DOHH2 (cell line): ENCODE measurements around the gene C3orf52.

Experiments
- H3F3A ChIP-seq: fragments of 200-600 bp; sonication (generic), shearing (Covaris generic); 2 replicates; pipeline ENCODE4 v1.6.0; 2016; ENCODE audit warnings: antibody characterized with exemption, mild to moderate bottlenecking; ENCODE audit not compliant: control insufficient read depth, insufficient read depth
- H3K27ac ChIP-seq: fragments of 200-600 bp; sonication (generic); 2 replicates; pipeline ENCODE4 v1.5.1; 2014; ENCODE audit warnings: low read depth, mild to moderate bottlenecking, low read length, moderate library complexity
- H3K27me3 ChIP-seq: fragments of 200-600 bp; sonication (generic); 2 replicates; pipeline ENCODE4 v1.6.1; 2014; ENCODE audit warnings: mild to moderate bottlenecking, low read length, mixed read lengths; ENCODE audit not compliant: control insufficient read depth
- H3K36me3 ChIP-seq: fragments of 200-600 bp; sonication (generic); 2 replicates; pipeline ENCODE4 v1.6.1; 2014; ENCODE audit warnings: mild to moderate bottlenecking, low read length, moderate library complexity, mixed read lengths; ENCODE audit not compliant: control insufficient read depth
- H3K4me1 ChIP-seq: fragments of 200-600 bp; sonication (generic); 2 replicates; pipeline ENCODE4 v1.6.1; 2014; ENCODE audit warnings: mild to moderate bottlenecking, low read length, mixed read lengths; ENCODE audit not compliant: control insufficient read depth
- H3K4me2 ChIP-seq: fragments of 200-600 bp; sonication (generic); 2 replicates; pipeline ENCODE4 v1.6.0; 2014; ENCODE audit warnings: mild to moderate bottlenecking, low read length, moderate library complexity
- H3K4me3 ChIP-seq: fragments of 200-600 bp; sonication (generic); 2 replicates; pipeline ENCODE4 v1.5.1; 2014; ENCODE audit warnings: mild to moderate bottlenecking, low read length, mixed read lengths
- H3K79me2 ChIP-seq: fragments of 200-600 bp; sonication (generic); 2 replicates; pipeline ENCODE4 v1.6.1; 2014; ENCODE audit warnings: mild to moderate bottlenecking, low read length, mixed read lengths; ENCODE audit not compliant: control insufficient read depth
- H3K9me2 ChIP-seq: fragments of 200-600 bp; sonication (generic); replicated peaks from 2 replicates; pipeline ENCODE4 v1.6.1; 2014; ENCODE audit warnings: mild to moderate bottlenecking, low read length, mixed read lengths; ENCODE audit not compliant: control insufficient read depth
- H3K9me3 ChIP-seq: fragments of 200-600 bp; sonication (generic); 2 replicates; pipeline ENCODE4 v1.6.1; 2014; ENCODE audit warnings: antibody characterized with exemption, low read length, mixed read lengths; ENCODE audit not compliant: control insufficient read depth, insufficient read depth
- H4K20me1 ChIP-seq: fragments of 200-600 bp; sonication (generic); 2 replicates; pipeline ENCODE4 v1.6.0; 2014; ENCODE audit warnings: low read depth, mild to moderate bottlenecking, antibody characterized with exemption, low read length, moderate library complexity; ENCODE audit not compliant: control insufficient read depth, insufficient read depth
- EZH2phosphoT487 ChIP-seq: fragments of 200-600 bp; sonication (generic); IDR thresholded peaks from 2 replicates; pipeline ENCODE4 v1.6.1; 2017; ENCODE audit warnings: borderline replicate concordance, mild to moderate bottlenecking, antibody characterized with exemption, low read length, moderate library complexity, mixed read lengths
- TF ChIP-seq, protein P1 (sequence below): fragments of 200-600 bp; sonication (generic); IDR thresholded peaks from one replicate; pipeline ENCODE4 v1.5.1; 2014; ENCODE audit warnings: antibody characterized with exemption, mild to moderate bottlenecking, low read depth, low read length; ENCODE audit not compliant: poor library complexity, severe bottlenecking

The C3orf52 gene

DNA sequence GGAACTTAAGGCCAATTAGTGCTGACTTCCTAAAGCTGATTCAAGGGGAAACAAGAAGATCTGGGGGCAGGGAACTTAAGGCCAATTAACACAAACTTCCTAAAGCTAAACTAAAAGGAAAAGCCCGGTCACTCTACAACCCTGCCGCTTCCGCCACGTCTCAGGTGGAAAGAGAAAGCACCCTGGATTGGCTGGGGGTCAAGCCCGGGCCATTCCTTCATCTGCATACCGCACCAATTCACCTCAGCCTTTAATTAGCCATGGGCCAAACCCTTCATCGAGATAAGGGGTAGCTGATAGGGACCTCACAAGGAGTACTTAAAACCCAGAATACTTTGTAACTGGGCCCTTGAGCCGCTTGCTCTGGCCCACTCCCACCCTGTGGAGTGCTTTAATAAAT, 37.3 kb upstream of the C3orf52 start:
- TF ChIP-seq, protein P1, sequence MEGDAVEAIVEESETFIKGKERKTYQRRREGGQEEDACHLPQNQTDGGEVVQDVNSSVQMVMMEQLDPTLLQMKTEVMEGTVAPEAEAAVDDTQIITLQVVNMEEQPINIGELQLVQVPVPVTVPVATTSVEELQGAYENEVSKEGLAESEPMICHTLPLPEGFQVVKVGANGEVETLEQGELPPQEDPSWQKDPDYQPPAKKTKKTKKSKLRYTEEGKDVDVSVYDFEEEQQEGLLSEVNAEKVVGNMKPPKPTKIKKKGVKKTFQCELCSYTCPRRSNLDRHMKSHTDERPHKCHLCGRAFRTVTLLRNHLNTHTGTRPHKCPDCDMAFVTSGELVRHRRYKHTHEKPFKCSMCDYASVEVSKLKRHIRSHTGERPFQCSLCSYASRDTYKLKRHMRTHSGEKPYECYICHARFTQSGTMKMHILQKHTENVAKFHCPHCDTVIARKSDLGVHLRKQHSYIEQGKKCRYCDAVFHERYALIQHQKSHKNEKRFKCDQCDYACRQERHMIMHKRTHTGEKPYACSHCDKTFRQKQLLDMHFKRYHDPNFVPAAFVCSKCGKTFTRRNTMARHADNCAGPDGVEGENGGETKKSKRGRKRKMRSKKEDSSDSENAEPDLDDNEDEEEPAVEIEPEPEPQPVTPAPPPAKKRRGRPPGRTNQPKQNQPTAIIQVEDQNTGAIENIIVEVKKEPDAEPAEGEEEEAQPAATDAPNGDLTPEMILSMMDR = no peak
- no peak for TF ChIP-seq EZH2phosphoT487
- no peaks in the 10 kb centered on the region for H3K79me2 ChIP-seq
- no peaks in the 10 kb centered on the region for H3K36me3 ChIP-seq
- H3F3A ChIP-seq = no peaks in the 10 kb centered on the region
- H3K27me3 ChIP-seq = no peaks in the 10 kb centered on the region
- no peak overlapping the region for H3K4me2 ChIP-seq
- no peak overlapping the region for H3K27ac ChIP-seq
- no peaks in the 10 kb centered on the region for H4K20me1 ChIP-seq
- H3K9me3 ChIP-seq = no peaks in the 10 kb centered on the region
- no peaks in the 10 kb centered on the region for H3K9me2 ChIP-seq
- no peak overlapping the region for H3K4me3 ChIP-seq
- peaks cover 14% of the 10 kb centered on the region for H3K4me1 ChIP-seq

GRCh38 chr3:112053229-112053628, 33.0 kb upstream of the C3orf52 start:
- Histone ChIP-seq H3K4me3 (no peak overlapping the region), H3K27ac (no peak overlapping the region), H3K27me3 (no peaks in the 10 kb centered on the region), H3F3A (no peaks in the 10 kb centered on the region), H3K9me3 (no peaks in the 10 kb centered on the region), H4K20me1 (no peaks in the 10 kb centered on the region), H3K79me2 (no peaks in the 10 kb centered on the region), H3K4me1 (peaks cover 12% of the 10 kb centered on the region), H3K36me3 (no peaks in the 10 kb centered on the region), H3K4me2 (no peak overlapping the region), H3K9me2 (no peaks in the 10 kb centered on the region)
- TF ChIP-seq, protein P1 = no peak
- no peak for TF ChIP-seq EZH2phosphoT487

DNA sequence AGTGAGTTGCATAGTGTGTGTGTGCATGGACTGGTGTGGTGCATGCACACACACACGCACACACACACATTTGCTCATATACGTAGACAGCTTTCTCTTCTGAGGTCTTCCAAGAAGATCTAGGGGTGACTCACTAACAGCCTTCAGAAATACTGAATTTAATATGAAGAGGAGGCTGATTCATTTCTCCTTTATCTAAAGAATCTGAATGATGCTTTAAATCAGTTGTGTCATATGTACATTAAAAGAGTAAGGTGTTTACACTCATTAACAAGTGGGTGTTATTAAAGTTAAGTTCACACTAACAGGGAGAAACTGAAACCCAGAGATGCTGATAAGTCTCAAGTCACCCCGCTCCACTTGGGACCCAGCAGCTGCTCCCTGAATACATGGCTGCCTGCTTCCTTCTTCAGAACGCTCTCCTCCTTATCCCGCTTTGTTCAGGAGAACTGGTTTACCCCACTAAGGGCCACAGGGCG, 29.7 kb upstream of the C3orf52 start:
- H3K9me2 ChIP-seq = no peaks in the 10 kb centered on the region
- H3K4me2 ChIP-seq = no peak overlapping the region

More for the DNA sequence above, 29.7 kb upstream of the C3orf52 start:
- H3K79me2 ChIP-seq = no peaks in the 10 kb centered on the region
- no peaks in the 10 kb centered on the region; the same call in 1 of the 2 replicates for H3K9me3 ChIP-seq
- H3K36me3 ChIP-seq = no peaks in the 10 kb centered on the region
- H3K27ac ChIP-seq = no peak overlapping the region
- H3F3A ChIP-seq = no peaks in the 10 kb centered on the region
- no peaks in the 10 kb centered on the region for H3K27me3 ChIP-seq
- no peak for TF ChIP-seq EZH2phosphoT487
- TF ChIP-seq, protein P1 = no peak
- no peak overlapping the region for H3K4me3 ChIP-seq
- no peaks in the 10 kb centered on the region for H4K20me1 ChIP-seq
- peaks cover 12% of the 10 kb centered on the region for H3K4me1 ChIP-seq
